Tibial nerve (tissue), 4 donors: ENCODE measurements around the gene PTPRG.

ENCODE experiments used
- CTCF ChIP-seq, 5 experiments: fragments of 200-600 bp in 3 of 5; fragments of 450-650 bp in 2 of 5; sonication (generic) in 3 of 5; IDR thresholded peaks; one replicate each; pipeline ENCODE4 v1.5.1; 2016 to 2019; ENCODE audit warnings: antibody characterized with exemption in 5 of 5, mild to moderate bottlenecking in 3 of 5, moderate library complexity in 2 of 5
- EP300 ChIP-seq, 2 donors: sonication (generic); formaldehyde crosslinking; IDR thresholded peaks; one replicate each; pipeline ENCODE4 v1.6.1; 2017; ENCODE audit warnings: antibody characterized with exemption in 2 of 2, mild to moderate bottlenecking in 1 of 2
- POLR2A ChIP-seq, 2 donors: fragments of 450-650 bp; IDR thresholded peaks; one replicate each; pipeline ENCODE4 v1.6.1; 2017; ENCODE audit warnings: antibody characterized with exemption in 2 of 2, mild to moderate bottlenecking in 2 of 2, moderate library complexity in 2 of 2

GRCh38 chr3:61805510-61806080 is 244.2 kb downstream of the PTPRG start:
- no peak for TF ChIP-seq CTCF (IDR thresholded peaks at IDR 0.05)
- TF ChIP-seq POLR2A (IDR thresholded peaks at IDR 0.05), result no peak
- TF ChIP-seq EP300 (IDR thresholded peaks at IDR 0.05), result peak in 1 of 2 donors; percentile 36
